Body of pancreas (tissue), 4 donors: ENCODE results near the gene HSD11B2.

Source experiments
- CTCF ChIP-seq, 7 experiments: fragments of 450-650 bp in 4 of 7; fragments of 200-600 bp in 3 of 7; sonication (generic) in 3 of 7; IDR thresholded peaks; one replicate each; pipeline ENCODE4 v1.5.1; 2016 to 2019; ENCODE audit warnings: antibody characterized with exemption in 7 of 7
- POLR2A ChIP-seq, 3 donors: fragments of 450-650 bp; IDR thresholded peaks; one replicate each; pipeline ENCODE4 v1.6.1; 2016; ENCODE audit warnings: antibody characterized with exemption in 3 of 3, mild to moderate bottlenecking in 2 of 3

- TF ChIP-seq CTCF (IDR thresholded peaks at IDR 0.05) (no peak), POLR2A (IDR thresholded peaks at IDR 0.05) (no peak)
These were observed 9.9 kb upstream of the HSD11B2 start for GRCh38 chr16:67421030-67421429.
